IMR-90 (cell line): Measurements from ENCODE around the gene HTT. TPM values are rescaled to one million over a fixed set of nuclear protein-coding genes. Genes with fewer than 3 reads are reported as not detected.
A peak's percentile ranks its signal among the peaks of the same experiment; 100 is the strongest.

Experiments
- ATAC-seq: fragments of 200-7000 bp; cut with Tn5 transposase; 2 replicates; pipeline ENCODE4 v1.9.1; 2020; ENCODE audit warnings: low read depth, mild to moderate bottlenecking, moderate library complexity
- BruUV-seq: library from RNA; stranded (reverse); fragments of 400-500 nt; replicated peaks from 2 replicates; lab custom pipeline; 2021; lab: Mats Ljungman, UMichigan
- CTCF ChIA-PET: fragments of 300-600 bp; formaldehyde crosslinking; extraction: SDS; loops from one replicate; lab custom pipeline; 2021; ENCODE audit warnings: antibody characterized with exemption; lab: Yijun Ruan, JAX
- POLR2A ChIA-PET: fragments of 300-600 bp; sonication (Branson Sonifier 250); formaldehyde crosslinking; loops from one replicate; lab custom pipeline; 2022; ENCODE audit warnings: antibody characterized with exemption; ENCODE audit not compliant: unreplicated experiment; lab: Charles Lee
- DNase-seq: peaks from one replicate; pipeline ENCODE4 v3.0.0; 2013
- H2AFZ ChIP-seq: replicated peaks from 2 replicates; pipeline ENCODE3; 2013; ENCODE audit warnings: low read length, mild to moderate bottlenecking; ENCODE audit not compliant: poor library complexity
- H2AK5ac ChIP-seq: 2 replicates; pipeline ENCODE4 v1.6.1; 2013; ENCODE audit warnings: low read depth, low read length, inconsistent platforms
- H2AK9ac ChIP-seq: replicated peaks from 2 replicates; pipeline ENCODE3; 2013; ENCODE audit warnings: mild to moderate bottlenecking, low read depth, low read length, moderate library complexity; ENCODE audit not compliant: poor library complexity
- H2BK120ac ChIP-seq: 2 replicates; pipeline ENCODE4 v1.6.1; 2013; ENCODE audit warnings: low read depth, low read length, inconsistent platforms
- H2BK15ac ChIP-seq: 3 replicates; pipeline ENCODE4 v1.6.1; 2013; ENCODE audit warnings: low read depth, low read length, inconsistent platforms
- H2BK20ac ChIP-seq: 2 replicates; pipeline ENCODE4 v1.6.1; 2013; ENCODE audit warnings: low read depth, mild to moderate bottlenecking, inconsistent platforms, low read length, moderate library complexity
- H2BK5ac ChIP-seq: 2 replicates; pipeline ENCODE4 v1.6.1; 2013; ENCODE audit warnings: mild to moderate bottlenecking, low read depth, low read length, inconsistent platforms; ENCODE audit not compliant: poor library complexity, severe bottlenecking
- H3K14ac ChIP-seq: replicated peaks from 2 replicates; pipeline ENCODE4 v1.6.1; 2013; ENCODE audit warnings: low read depth, low read length, inconsistent platforms
- H3K18ac ChIP-seq: 2 replicates; pipeline ENCODE4 v1.6.1; 2013; ENCODE audit warnings: low read depth, low read length, control low read depth
- H3K23ac ChIP-seq: 2 replicates; pipeline ENCODE4 v1.6.1; 2013; ENCODE audit warnings: low read depth, low read length, inconsistent platforms
- H3K27ac ChIP-seq: 2 replicates; pipeline ENCODE4 v1.5.1; 2013; ENCODE audit warnings: mild to moderate bottlenecking, control low read depth, low read length; ENCODE audit not compliant: insufficient read depth
- H3K27me3 ChIP-seq: 2 replicates; pipeline ENCODE4 v1.6.1; 2013; ENCODE audit warnings: low read length; ENCODE audit not compliant: control insufficient read depth, insufficient read depth
- H3K36me3 ChIP-seq: 2 replicates; pipeline ENCODE4 v1.6.1; 2013; ENCODE audit warnings: low read length, mixed read lengths; ENCODE audit not compliant: control insufficient read depth, insufficient read depth
- H3K4ac ChIP-seq: 2 replicates; pipeline ENCODE4 v1.6.1; 2013; ENCODE audit warnings: low read depth, low read length, inconsistent platforms
- H3K4me1 ChIP-seq: 2 replicates; pipeline ENCODE4 v1.6.1; 2013; ENCODE audit warnings: low read length, mixed read lengths; ENCODE audit not compliant: control insufficient read depth, insufficient read depth
- H3K4me2 ChIP-seq: 2 replicates; pipeline ENCODE4 v1.6.1; 2013; ENCODE audit warnings: low read depth, mild to moderate bottlenecking, control low read depth, low read length, moderate library complexity
- H3K4me3 ChIP-seq: 2 replicates; pipeline ENCODE4 v1.5.1; 2013; ENCODE audit warnings: low read depth, mild to moderate bottlenecking, control low read depth, low read length, moderate library complexity; ENCODE audit not compliant: insufficient read depth
- H3K56ac ChIP-seq: 2 replicates; pipeline ENCODE4 v1.6.1; 2013; ENCODE audit warnings: low read length, inconsistent platforms; ENCODE audit not compliant: insufficient read depth; ENCODE audit errors: extremely low read depth
- H3K79me1 ChIP-seq, 2 experiments: 2 replicates each; pipeline ENCODE4 v1.6.1; 2013; ENCODE audit warnings: low read length in 2 of 2, inconsistent platforms in 1 of 2, low read depth in 1 of 2
- H3K9ac ChIP-seq: 2 replicates; pipeline ENCODE4 v1.6.1; 2013; ENCODE audit warnings: low read depth, low read length, control low read depth
- H3K9me1 ChIP-seq: 2 replicates; pipeline ENCODE4 v1.6.1; 2013; ENCODE audit warnings: low read length, inconsistent platforms; ENCODE audit not compliant: insufficient read depth
- H3K9me3 ChIP-seq: 2 replicates; pipeline ENCODE4 v1.6.1; 2013; ENCODE audit warnings: low read length; ENCODE audit not compliant: control insufficient read depth, insufficient read depth
- H4K20me1 ChIP-seq: 2 replicates; pipeline ENCODE4 v1.6.1; 2013; ENCODE audit warnings: low read length, inconsistent platforms; ENCODE audit not compliant: insufficient read depth
- H4K5ac ChIP-seq: 2 replicates; pipeline ENCODE4 v1.6.1; 2013; ENCODE audit warnings: mild to moderate bottlenecking, low read depth, low read length, control low read depth
- H4K8ac ChIP-seq, 2 experiments: 2 replicates each; pipeline ENCODE4 v1.6.1; 2013; ENCODE audit warnings: low read depth in 2 of 2, low read length in 2 of 2, control low read depth in 1 of 2, inconsistent platforms in 1 of 2
- H4K91ac ChIP-seq: 2 replicates; pipeline ENCODE4 v1.6.1; 2013; ENCODE audit warnings: low read depth, low read length, inconsistent platforms; ENCODE audit not compliant: insufficient read depth
- POLR2A ChIP-seq: IDR thresholded peaks from 2 replicates; pipeline ENCODE4 v1.6.1; 2012; ENCODE audit warnings: mild to moderate bottlenecking, low read depth, low read length
- WGBS, 2 experiments: methylation state at CpG; one replicate each; pipeline versions ENCODE4 v1.1.5 to v1.1.7; 2013; ENCODE audit warnings: missing lambda C conversion rate in 2 of 2; ENCODE audit not compliant: insufficient read length in 1 of 2; ENCODE audit errors: extremely low coverage in 2 of 2; 5-methylcytosine and 5-hydroxymethylcytosine counted together
- dilution Hi-C: fragments of 300-500 bp; cut with HindIII; formaldehyde crosslinking; loops from one replicate; pipeline ENCODE4 v1.14.3; 2018; ENCODE audit warnings: low sequenced_read_pairs; ENCODE audit not compliant: unreplicated experiment
- in situ Hi-C: fragments of 300-500 bp; cut with MboI; formaldehyde crosslinking; loops from 3 replicates; pipeline ENCODE4 v1.14.3; 2019; ENCODE audit warnings: low sequenced_read_pairs, inconsistent platforms, mixed read lengths
- intact Hi-C: fragments of 100-400 bp; cut with micrococcal nuclease; formaldehyde crosslinking; loops from 2 replicates; pipeline ENCODE4 v1.10.0; 2022
- polyA plus RNA-seq, 3 experiments: library from polyadenylated mRNA; depleted of rRNA; stranded (reverse); fragments of >200 nt; gene quantifications; 2 replicates each; pipeline ENCODE4 v1.2.3, GENCODE V29; 2012; ENCODE audit warnings: low replicate concordance in 1 of 3
- total RNA-seq: library from RNA; depleted of rRNA; stranded (reverse); fragments of >200 nt; gene quantifications from 2 replicates; pipeline ENCODE4 v1.2.3, GENCODE V29; 2012

Gene HTT
- total and polyA plus RNA-seq, 2 of the 4 experiments (the other 2 are of a cell fraction) = 11.6 to 14.3 TPM

GRCh38 chr4:3037957-3038461 is 36.5 kb upstream of the HTT start:
- Histone ChIP-seq H3K23ac (no peak overlapping the region), H3K36me3 (no peaks in the 10 kb centered on the region), H3K9me1 (no peaks in the 10 kb centered on the region), H3K27ac (no peak overlapping the region), H3K56ac (no peak overlapping the region), H4K5ac (no peak overlapping the region), H3K27me3 (peaks cover 25% of the 10 kb centered on the region), H3K14ac (no peak overlapping the region), H2BK20ac (no peak overlapping the region), H3K4me3 (no peak overlapping the region), H3K9me3 (no peaks in the 10 kb centered on the region), H4K8ac (no peak overlapping the region), H4K91ac (no peak overlapping the region), H3K4me1 (peaks cover 2% of the 10 kb centered on the region; the same call in 1 of the 2 replicates), H3K4me2 (peak overlapping the region; percentile 54; the same call in 1 of the 2 replicates), H3K9ac (no peak overlapping the region), H2BK120ac (no peak overlapping the region), H3K4ac (no peak overlapping the region), H2AK9ac (no peak overlapping the region), H4K20me1 (no peaks in the 10 kb centered on the region), H3K18ac (no peak overlapping the region), H2BK5ac (no peak overlapping the region), H2AFZ (peak overlapping the region; percentile 55), H2BK15ac (no peak overlapping the region), H2AK5ac (no peak overlapping the region), H3K79me1 (no peaks in the 10 kb centered on the region)
- ChIA-PET CTCF (interaction anchor here (0.5 kb wide), 1 partner anchor 42 kb away, joined by 3 read pairs; no protein-coding TSS in a partner anchor), POLR2A (no interaction called here)
- in situ Hi-C loops = loop anchor here (25.0 kb wide), 1 partner anchor 276 kb away; the partner anchor contains the start of gene TNIP2
- TF ChIP-seq POLR2A = no peak
- WGBS, 2 experiments = 40% methylated on average over 1 of the region's 6 CpGs; no CpG with 5 or more reads in 1 of the 2 experiments
- BruUV-seq = no TSS peak
- ATAC-seq = no peak
- dilution Hi-C loops = no loop called here
- intact Hi-C loops = loop anchor here (1.0 to 5.0 kb wide), 3 partner anchors 60 to 276 kb away; partner anchors contain the start of genes GRK4 and NOP14
- no peak for DNase-seq
